Mesenchymal stem cell (in vitro differentiated cells and primary cell): ENCODE results near the gene FAAP100.
A peak's percentile ranks its signal among the peaks of the same experiment; 100 is the strongest.

Experiments
- DNase-seq: peaks from one replicate; pipeline ENCODE4 v3.0.0-alpha.2; 2013
- H2AFZ ChIP-seq: one replicate; pipeline ENCODE4 v1.6.1; 2013; ENCODE audit warnings: low read depth, mild to moderate bottlenecking, control low read depth, inconsistent platforms, low read length, moderate library complexity
- H2AK5ac ChIP-seq: 2 replicates; pipeline ENCODE4 v1.6.1; 2013; ENCODE audit warnings: low read length, moderate library complexity, mild to moderate bottlenecking, inconsistent platforms; ENCODE audit not compliant: severe bottlenecking
- H2BK120ac ChIP-seq: one replicate; pipeline ENCODE4 v1.6.1; 2013; ENCODE audit warnings: low read depth, mild to moderate bottlenecking, inconsistent platforms, low read length, moderate library complexity
- H2BK12ac ChIP-seq, 2 experiments: one replicate each; pipeline ENCODE4 v1.6.1; 2013; ENCODE audit warnings: inconsistent platforms in 2 of 2, low read length in 2 of 2, mild to moderate bottlenecking in 2 of 2, moderate library complexity in 2 of 2, control low read depth in 1 of 2
- H2BK15ac ChIP-seq: one replicate; pipeline ENCODE4 v1.6.1; 2013; ENCODE audit warnings: mild to moderate bottlenecking, low read depth, inconsistent platforms; ENCODE audit not compliant: poor library complexity, severe bottlenecking
- H2BK5ac ChIP-seq: 2 replicates; pipeline ENCODE4 v1.6.1; 2013; ENCODE audit warnings: low read depth, mild to moderate bottlenecking, low read length, control low read depth, inconsistent platforms; ENCODE audit not compliant: poor library complexity, severe bottlenecking
- H3K14ac ChIP-seq, 2 experiments: one replicate each; pipeline ENCODE4 v1.6.1; 2013; ENCODE audit warnings: inconsistent platforms in 2 of 2, low read length in 2 of 2, control low read depth in 1 of 2, mild to moderate bottlenecking in 1 of 2, moderate library complexity in 1 of 2
- H3K18ac ChIP-seq, 2 experiments: one replicate each; pipeline ENCODE4 v1.6.1; 2013; ENCODE audit warnings: inconsistent platforms in 2 of 2, low read length in 2 of 2, control low read depth in 1 of 2, low read depth in 1 of 2, mild to moderate bottlenecking in 1 of 2
- H3K23ac ChIP-seq, 2 experiments: one replicate each; pipeline ENCODE4 v1.6.1; 2013; ENCODE audit warnings: inconsistent platforms in 2 of 2, low read length in 2 of 2, mild to moderate bottlenecking in 2 of 2, moderate library complexity in 2 of 2, control low read depth in 1 of 2
- H3K27ac ChIP-seq: 2 replicates; pipeline ENCODE4 v1.5.1; 2013; ENCODE audit warnings: mild to moderate bottlenecking, moderate library complexity, low read length, control low read depth, inconsistent platforms; ENCODE audit not compliant: poor library complexity, severe bottlenecking
- H3K27me3 ChIP-seq, 2 experiments: 2 replicates each; pipeline versions ENCODE4 v1.6.1 to v1.7.0; 2013; ENCODE audit warnings: low read length in 2 of 2, mild to moderate bottlenecking in 2 of 2, moderate library complexity in 2 of 2, control low read depth in 1 of 2, inconsistent platforms in 1 of 2; ENCODE audit not compliant: control insufficient read depth in 1 of 2, insufficient read depth in 1 of 2
- H3K36me3 ChIP-seq, 2 experiments: 2 replicates each; pipeline versions ENCODE4 v1.6.1 to v1.7.0; 2013; ENCODE audit warnings: low read length in 2 of 2, control low read depth in 1 of 2, inconsistent platforms in 1 of 2, low read depth in 1 of 2, mild to moderate bottlenecking in 1 of 2; ENCODE audit not compliant: insufficient read depth in 2 of 2, control insufficient read depth in 1 of 2
- H3K4ac ChIP-seq, 2 experiments: one replicate each; pipeline ENCODE4 v1.6.1; 2013; ENCODE audit warnings: inconsistent platforms in 2 of 2, low read length in 2 of 2, mild to moderate bottlenecking in 2 of 2, moderate library complexity in 2 of 2, control low read depth in 1 of 2, low read depth in 1 of 2
- H3K4me1 ChIP-seq: 2 replicates; pipeline ENCODE4 v1.6.1; 2013; ENCODE audit warnings: low read depth, low read length, control low read depth; ENCODE audit not compliant: control insufficient read depth, insufficient read depth
- H3K4me2 ChIP-seq: 2 replicates; pipeline ENCODE4 v1.6.1; 2013; ENCODE audit warnings: low read length, mild to moderate bottlenecking, inconsistent platforms; ENCODE audit not compliant: poor library complexity, severe bottlenecking
- H3K4me3 ChIP-seq, 2 experiments: 2 replicates each; pipeline versions ENCODE4 v1.5.1 to v1.7.0; 2013; ENCODE audit warnings: low read length in 2 of 2, mild to moderate bottlenecking in 2 of 2, control low read depth in 1 of 2, low read depth in 1 of 2; ENCODE audit not compliant: insufficient read depth in 1 of 2
- H3K79me1 ChIP-seq: replicated peaks from 2 replicates; pipeline ENCODE4 v1.6.1; 2013; ENCODE audit warnings: mild to moderate bottlenecking, control low read depth, low read length, inconsistent platforms; ENCODE audit not compliant: poor library complexity, severe bottlenecking
- H3K9ac ChIP-seq: 2 replicates; pipeline ENCODE4 v1.7.0; 2013; ENCODE audit warnings: mild to moderate bottlenecking, low read length, moderate library complexity
- H3K9me3 ChIP-seq: 2 replicates; pipeline ENCODE4 v1.7.0; 2013; ENCODE audit warnings: mild to moderate bottlenecking, low read length; ENCODE audit not compliant: control insufficient read depth
- H4K8ac ChIP-seq: one replicate; pipeline ENCODE4 v1.6.1; 2013; ENCODE audit warnings: inconsistent platforms, mild to moderate bottlenecking, low read length, moderate library complexity
- H4K91ac ChIP-seq: one replicate; pipeline ENCODE4 v1.6.1; 2013; ENCODE audit warnings: mild to moderate bottlenecking, low read length, inconsistent platforms
- WGBS: methylation state at CpG from one replicate; pipeline ENCODE4 v1.1.7; 2013; ENCODE audit warnings: mixed read lengths; 5-methylcytosine and 5-hydroxymethylcytosine counted together

FAAP100 gene

DNA sequence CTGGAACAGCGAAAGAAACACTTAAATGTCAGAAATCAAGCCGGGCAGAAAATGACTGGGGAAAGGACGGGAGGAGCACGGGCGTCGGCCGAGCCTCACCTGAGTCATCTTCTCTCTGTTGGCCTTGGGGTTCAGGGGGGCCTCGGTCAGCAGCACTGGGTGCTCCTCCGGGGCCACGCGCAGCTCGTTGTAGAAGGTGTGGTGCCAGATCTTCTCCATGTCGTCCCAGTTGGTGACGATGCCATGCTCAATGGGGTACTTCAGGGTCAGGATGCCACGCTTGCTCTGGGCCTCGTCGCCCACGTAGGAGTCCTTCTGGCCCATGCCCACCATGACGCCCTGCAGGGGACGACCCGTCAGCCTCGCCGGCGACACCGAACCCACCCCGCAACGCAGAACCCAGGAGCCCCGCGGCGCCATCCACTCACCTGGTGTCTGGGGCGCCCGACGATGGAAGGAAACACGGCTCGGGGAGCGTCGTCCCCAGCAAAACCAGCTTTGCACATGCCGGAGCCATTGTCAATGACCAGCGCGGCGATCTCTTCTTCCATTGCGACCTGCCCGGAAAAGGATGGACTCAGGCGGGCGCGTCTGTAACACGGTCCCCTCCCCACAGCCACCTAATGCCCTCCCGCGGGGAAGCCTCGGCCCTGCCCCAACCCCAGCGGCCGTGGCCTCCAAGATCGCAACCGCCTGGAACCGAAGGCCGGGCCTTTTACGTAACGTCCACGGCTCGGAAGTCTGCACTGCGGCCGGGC lies 40.2 kb downstream of the FAAP100 start:
- H4K8ac ChIP-seq = peak overlapping the region; percentile 62
- under 1% methylated on average over 55 of the region's 62 CpGs for WGBS
- H2BK5ac ChIP-seq = peak overlapping the region; percentile 61

DNA sequence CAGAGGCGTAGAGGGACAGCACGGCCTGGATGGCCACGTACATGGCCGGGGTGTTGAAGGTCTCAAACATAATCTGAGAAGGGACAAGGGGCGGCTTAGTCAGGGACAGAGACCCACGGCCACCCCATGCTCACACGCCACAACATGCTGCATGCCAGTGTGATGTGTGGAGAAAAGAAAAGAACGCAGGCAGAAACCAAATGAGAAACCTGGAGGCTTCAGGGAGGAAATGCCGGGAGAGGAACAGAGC lies 40.7 kb downstream of the FAAP100 start:
- Histone ChIP-seq H3K79me1 (no peaks in the 10 kb centered on the region), H2BK120ac (no peak overlapping the region), H4K91ac (no peak overlapping the region), H3K9ac (peak overlapping the region; percentile 99), H3K36me3 (peaks cover 35 to 43% of the 10 kb centered on the region in 2 experiments), H2BK15ac (no peak overlapping the region), H3K4ac (no peak overlapping the region), H3K4me1 (peaks cover 16% of the 10 kb centered on the region), H2BK5ac (no peak overlapping the region), H2AFZ (no peak overlapping the region), H3K14ac (peak overlapping the region in 1 of 2 experiments; percentile 63), H3K18ac (no peak overlapping the region), H3K4me3 (peak overlapping the region; percentile 77 to 97), H3K27me3 (no peaks in the 10 kb centered on the region), H2AK5ac (no peak overlapping the region), H4K8ac (no peak overlapping the region), H3K27ac (peak overlapping the region; percentile 88), H3K4me2 (peak overlapping the region; percentile 15), H3K9me3 (no peaks in the 10 kb centered on the region), H3K23ac (no peak overlapping the region), H2BK12ac (no peak overlapping the region)
- 0% methylated on average over 7 of the region's 9 CpGs for WGBS
- DNase-seq = no peak

More for the DNA sequence above, 40.2 kb downstream of the FAAP100 start:
- H3K4me3 ChIP-seq = peak overlapping the region; percentile 77 to 97
- peak overlapping the region; percentile 66 to 86 for H3K4ac ChIP-seq
- H2BK12ac ChIP-seq = peak overlapping the region in 1 of 2 experiments; percentile 6
- H3K4me2 ChIP-seq = peak overlapping the region; percentile 23
- H3K23ac ChIP-seq = peak overlapping the region; percentile 37 to 79
- DNase-seq = no peak
- H3K14ac ChIP-seq = peak overlapping the region; percentile 78 to 96
- peak overlapping the region; percentile 88 for H3K27ac ChIP-seq
- peak overlapping the region; percentile 99 for H3K9ac ChIP-seq
- H2BK15ac ChIP-seq = no peak overlapping the region
- no peaks in the 10 kb centered on the region for H3K27me3 ChIP-seq
- no peaks in the 10 kb centered on the region for H3K9me3 ChIP-seq
- no peak overlapping the region for H2BK120ac ChIP-seq
- no peak overlapping the region for H2AFZ ChIP-seq
- H3K36me3 ChIP-seq = peaks cover 35 to 48% of the 10 kb centered on the region in 2 experiments
- H3K4me1 ChIP-seq = peaks cover 21% of the 10 kb centered on the region
- peak overlapping the region; percentile 88 to 93 for H3K18ac ChIP-seq
- peak overlapping the region; percentile 78 for H4K91ac ChIP-seq
- no peaks in the 10 kb centered on the region for H3K79me1 ChIP-seq
- H2AK5ac ChIP-seq = no peak overlapping the region

DNA sequence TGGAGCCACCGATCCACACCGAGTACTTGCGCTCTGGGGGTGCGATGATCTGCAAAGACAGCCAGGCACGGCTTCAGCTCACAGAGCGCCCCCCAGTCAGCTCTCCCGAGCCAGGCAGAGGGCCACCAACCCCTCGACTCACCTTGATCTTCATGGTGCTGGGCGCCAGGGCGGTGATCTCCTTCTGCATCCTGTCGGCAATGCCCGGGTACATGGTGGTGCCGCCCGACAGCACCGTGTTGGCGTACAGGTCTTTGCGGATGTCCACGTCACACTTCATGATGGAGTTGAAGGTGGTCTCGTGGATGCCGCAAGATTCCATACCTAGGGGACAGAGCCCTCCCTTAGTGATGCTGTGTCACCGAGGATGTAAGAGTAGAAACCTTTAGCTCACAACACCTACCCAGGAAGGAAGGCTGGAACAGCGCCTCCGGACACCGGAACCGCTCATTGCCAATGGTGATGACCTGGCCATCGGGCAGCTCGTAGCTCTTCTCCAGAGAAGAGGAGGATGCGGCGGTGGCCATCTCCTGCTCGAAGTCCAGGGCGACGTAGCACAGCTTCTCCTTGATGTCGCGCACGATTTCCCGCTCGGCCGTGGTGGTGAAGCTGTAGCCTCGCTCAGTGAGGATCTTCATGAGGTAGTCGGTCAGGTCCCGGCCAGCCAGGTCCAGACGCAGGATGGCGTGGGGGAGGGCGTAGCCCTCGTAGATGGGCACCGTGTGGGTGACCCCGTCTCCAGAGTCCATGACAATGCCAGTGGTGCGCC lies 41.2 kb downstream of the FAAP100 start:
- Histone ChIP-seq H2BK120ac (no peak overlapping the region), H4K8ac (no peak overlapping the region), H4K91ac (no peak overlapping the region), H3K4ac (no peak overlapping the region), H3K9me3 (no peaks in the 10 kb centered on the region), H2AK5ac (no peak overlapping the region), H3K79me1 (no peaks in the 10 kb centered on the region), H2BK15ac (no peak overlapping the region), H3K18ac (peak overlapping the region in 1 of 2 experiments; percentile 48), H3K14ac (peak overlapping the region in 1 of 2 experiments; percentile 63), H2BK12ac (no peak overlapping the region), H3K4me3 (peak overlapping the region; percentile 77 to 97), H3K9ac (peak overlapping the region; percentile 99), H2BK5ac (no peak overlapping the region), H3K36me3 (peaks cover 35 to 40% of the 10 kb centered on the region in 2 experiments), H3K4me2 (peak overlapping the region; percentile 18), H3K27ac (peak overlapping the region; percentile 88), H3K4me1 (peaks cover 12% of the 10 kb centered on the region), H2AFZ (no peak overlapping the region), H3K23ac (peak overlapping the region in 1 of 2 experiments; percentile 83), H3K27me3 (no peaks in the 10 kb centered on the region)
- DNase-seq = no peak
- WGBS = 1% methylated on average over 48 of the region's 48 CpGs
